ENCODE results near the gene MBOAT2. TPM values are rescaled to one million over a fixed set of nuclear protein-coding genes. Genes with fewer than 3 reads are reported as not detected.

Gene MBOAT2
- total and polyA plus RNA-seq, 4 donors: 75.1 to 116 (median 85.5) TPM

GRCh38 chr2:9004338-9005204 is 1.1 kb upstream of the MBOAT2 start:
- Histone ChIP-seq H3K36me3 (ENCODE audit: control insufficient read depth, insufficient read depth, low read length) (peaks cover 2% of the 10 kb centered on the region), H3K27me3 (ENCODE audit: control insufficient read depth, insufficient read depth, low read length) (no peaks in the 10 kb centered on the region), H3K4me1 (ENCODE audit: control insufficient read depth, insufficient read depth, low read length) (peaks cover 4% of the 10 kb centered on the region), H3K27ac (ENCODE audit: low read depth, low read length) (peak overlapping the region; percentile 94), H3K4me3 (ENCODE audit: low read depth, low read length) (peak overlapping the region; percentile 87), H3K9me3 (ENCODE audit: control insufficient read depth, insufficient read depth, low read length) (no peaks in the 10 kb centered on the region)
- WGBS (ENCODE audit: insufficient coverage): 13% methylated on average over 13 of the region's 25 CpGs
- no peak for DNase-seq (ENCODE audit: low read depth in 4 of 6, low spot score in 6 of 6)

GRCh38 chr2:9003366-9003615 is 193 bp downstream of the MBOAT2 start:
- DNase-seq (ENCODE audit: low read depth in 4 of 6, low spot score in 6 of 6): no peak
- Histone ChIP-seq H3K27me3 (ENCODE audit: control insufficient read depth, insufficient read depth, low read length) (no peaks in the 10 kb centered on the region), H3K27ac (ENCODE audit: low read depth, low read length) (peak overlapping the region; percentile 50), H3K4me1 (ENCODE audit: control insufficient read depth, insufficient read depth, low read length) (peaks cover 4% of the 10 kb centered on the region), H3K4me3 (ENCODE audit: low read depth, low read length) (peak overlapping the region; percentile 63), H3K9me3 (ENCODE audit: control insufficient read depth, insufficient read depth, low read length) (no peaks in the 10 kb centered on the region), H3K36me3 (ENCODE audit: control insufficient read depth, insufficient read depth, low read length) (peaks cover 2% of the 10 kb centered on the region)
- WGBS (ENCODE audit: insufficient coverage): 0% methylated on average over 24 of the region's 25 CpGs

- H3K9me3 ChIP-seq (ENCODE audit: control insufficient read depth, insufficient read depth, low read length): no peaks in the 10 kb centered on the region
- peak in 3 of 6 donors; percentile 36 to 62 (median 60) for DNase-seq (ENCODE audit: low read depth in 4 of 6, low spot score in 6 of 6)
Measured at GRCh38 chr2:9002637-9003365, 683 bp downstream of the MBOAT2 start.

GRCh38 chr2:9002313-9002636 is 1.2 kb downstream of the MBOAT2 start:
- Histone ChIP-seq H3K36me3 (ENCODE audit: control insufficient read depth, insufficient read depth, low read length) (peaks cover 2% of the 10 kb centered on the region), H3K9me3 (ENCODE audit: control insufficient read depth, insufficient read depth, low read length) (no peaks in the 10 kb centered on the region), H3K4me1 (ENCODE audit: control insufficient read depth, insufficient read depth, low read length) (peaks cover 4% of the 10 kb centered on the region), H3K27me3 (ENCODE audit: control insufficient read depth, insufficient read depth, low read length) (no peaks in the 10 kb centered on the region), H3K27ac (ENCODE audit: low read depth, low read length) (peak overlapping the region; percentile 50), H3K4me3 (ENCODE audit: low read depth, low read length) (peak overlapping the region; percentile 63)
- no peak for DNase-seq (ENCODE audit: low read depth in 4 of 6, low spot score in 6 of 6)
- WGBS (ENCODE audit: insufficient coverage): 7% methylated on average over 7 of the region's 7 CpGs

More at GRCh38 chr2:9002637-9003365, 683 bp downstream of the MBOAT2 start:
- peaks cover 2% of the 10 kb centered on the region for H3K36me3 ChIP-seq (ENCODE audit: control insufficient read depth, insufficient read depth, low read length)
- H3K27ac ChIP-seq (ENCODE audit: low read depth, low read length): peak overlapping the region; percentile 50
- peak overlapping the region; percentile 63 for H3K4me3 ChIP-seq (ENCODE audit: low read depth, low read length)
- H3K4me1 ChIP-seq (ENCODE audit: control insufficient read depth, insufficient read depth, low read length): peaks cover 4% of the 10 kb centered on the region
- no peaks in the 10 kb centered on the region for H3K27me3 ChIP-seq (ENCODE audit: control insufficient read depth, insufficient read depth, low read length)
- WGBS (ENCODE audit: insufficient coverage): under 1% methylated on average over 42 of the region's 44 CpGs

GRCh38 chr2:9001778-9002177 is 1.7 kb downstream of the MBOAT2 start:
- no peak for DNase-seq (ENCODE audit: low read depth in 4 of 6, low spot score in 6 of 6)
- peak overlapping the region; percentile 50 for H3K27ac ChIP-seq (ENCODE audit: low read depth, low read length)
- no CpG with 5 or more reads among the region's 8 CpGs for WGBS (ENCODE audit: insufficient coverage)
- H3K4me1 ChIP-seq (ENCODE audit: control insufficient read depth, insufficient read depth, low read length): peaks cover 4% of the 10 kb centered on the region
- H3K9me3 ChIP-seq (ENCODE audit: control insufficient read depth, insufficient read depth, low read length): no peaks in the 10 kb centered on the region
- H3K4me3 ChIP-seq (ENCODE audit: low read depth, low read length): peak overlapping the region; percentile 63
- no peaks in the 10 kb centered on the region for H3K27me3 ChIP-seq (ENCODE audit: control insufficient read depth, insufficient read depth, low read length)
- H3K36me3 ChIP-seq (ENCODE audit: control insufficient read depth, insufficient read depth, low read length): peaks cover 2% of the 10 kb centered on the region

GRCh38 chr2:9001229-9001628 is 2.3 kb downstream of the MBOAT2 start:
- no peaks in the 10 kb centered on the region for H3K27me3 ChIP-seq (ENCODE audit: control insufficient read depth, insufficient read depth, low read length)
- no peak for DNase-seq (ENCODE audit: low read depth in 4 of 6, low spot score in 6 of 6)
- H3K4me1 ChIP-seq (ENCODE audit: control insufficient read depth, insufficient read depth, low read length): peaks cover 8% of the 10 kb centered on the region
- no peaks in the 10 kb centered on the region for H3K9me3 ChIP-seq (ENCODE audit: control insufficient read depth, insufficient read depth, low read length)
- H3K4me3 ChIP-seq (ENCODE audit: low read depth, low read length): no peak overlapping the region
- WGBS (ENCODE audit: insufficient coverage): 67% methylated on average over 1 of the region's 5 CpGs
- peaks cover 2% of the 10 kb centered on the region for H3K36me3 ChIP-seq (ENCODE audit: control insufficient read depth, insufficient read depth, low read length)
- no peak overlapping the region for H3K27ac ChIP-seq (ENCODE audit: low read depth, low read length)

- WGBS (ENCODE audit: insufficient coverage): no CpG with 5 or more reads among the region's 3 CpGs
- H3K4me1 ChIP-seq (ENCODE audit: control insufficient read depth, insufficient read depth, low read length): peaks cover 9% of the 10 kb centered on the region
- no peak overlapping the region for H3K27ac ChIP-seq (ENCODE audit: low read depth, low read length)
- peaks cover 2% of the 10 kb centered on the region for H3K36me3 ChIP-seq (ENCODE audit: control insufficient read depth, insufficient read depth, low read length)
- H3K9me3 ChIP-seq (ENCODE audit: control insufficient read depth, insufficient read depth, low read length): no peaks in the 10 kb centered on the region
- H3K4me3 ChIP-seq (ENCODE audit: low read depth, low read length): no peak overlapping the region
- H3K27me3 ChIP-seq (ENCODE audit: control insufficient read depth, insufficient read depth, low read length): no peaks in the 10 kb centered on the region
- no peak for DNase-seq (ENCODE audit: low read depth in 4 of 6, low spot score in 6 of 6)
Measured at GRCh38 chr2:9000442-9000841, 3.0 kb downstream of the MBOAT2 start.

GRCh38 chr2:8999797-9000196 is 3.7 kb downstream of the MBOAT2 start:
- no peaks in the 10 kb centered on the region for H3K27me3 ChIP-seq (ENCODE audit: control insufficient read depth, insufficient read depth, low read length)
- no CpG with 5 or more reads among the region's 1 CpG for WGBS (ENCODE audit: insufficient coverage)
- H3K36me3 ChIP-seq (ENCODE audit: control insufficient read depth, insufficient read depth, low read length): peaks cover 2% of the 10 kb centered on the region
- no peak overlapping the region for H3K4me3 ChIP-seq (ENCODE audit: low read depth, low read length)
- no peaks in the 10 kb centered on the region for H3K9me3 ChIP-seq (ENCODE audit: control insufficient read depth, insufficient read depth, low read length)
- no peak overlapping the region for H3K27ac ChIP-seq (ENCODE audit: low read depth, low read length)
- peaks cover 9% of the 10 kb centered on the region for H3K4me1 ChIP-seq (ENCODE audit: control insufficient read depth, insufficient read depth, low read length)
- DNase-seq (ENCODE audit: low read depth in 4 of 6, low spot score in 6 of 6): no peak

- peaks cover 1% of the 10 kb centered on the region for H3K36me3 ChIP-seq (ENCODE audit: control insufficient read depth, insufficient read depth, low read length)
- WGBS (ENCODE audit: insufficient coverage): 64% methylated on average over 1 of the region's 3 CpGs
- no peak overlapping the region for H3K27ac ChIP-seq (ENCODE audit: low read depth, low read length)
- no peaks in the 10 kb centered on the region for H3K27me3 ChIP-seq (ENCODE audit: control insufficient read depth, insufficient read depth, low read length)
- no peaks in the 10 kb centered on the region for H3K9me3 ChIP-seq (ENCODE audit: control insufficient read depth, insufficient read depth, low read length)
- DNase-seq (ENCODE audit: low read depth in 4 of 6, low spot score in 6 of 6): peak in 1 of 6 donors; percentile 28
- H3K4me3 ChIP-seq (ENCODE audit: low read depth, low read length): no peak overlapping the region
- H3K4me1 ChIP-seq (ENCODE audit: control insufficient read depth, insufficient read depth, low read length): peaks cover 8% of the 10 kb centered on the region
Measured at GRCh38 chr2:8999102-8999446, 4.4 kb downstream of the MBOAT2 start.

All from spinal cord (tissue), 10 donors.